Hippocampal formation (tissue), 2 donors: ENCODE results near the gene IFT122.
"Not testable (repeated sequence)": the region's sequence is repeated elsewhere in the genome, so short reads cannot be mapped to it uniquely, and the experiment has no call there.

Experiments used
- DNase-seq, 2 donors: peaks; one replicate each; lab custom pipeline; 2025; lab: John Stamatoyannopoulos, UW

The IFT122 gene

GRCh38 chr3:129540776-129541516 lies 100.9 kb downstream of the IFT122 start:
- DNase-seq = no peak

- DNase-seq = no peak
Observed at GRCh38 chr3:129542747-129543146, 102.7 kb downstream of the IFT122 start.

GRCh38 chr3:129543156-129543790 lies 103.2 kb downstream of the IFT122 start, which contains the start of gene H1-8:
Gene H1-8, plus strand, starts transcription at chr3:129543175. Its CDS starts 44 bp downstream, at chr3:129543219.
- DNase-seq = no peak

GRCh38 chr3:129543999-129544398 lies 104.0 kb downstream of the IFT122 start:
- DNase-seq = no peak

- DNase-seq = not testable (repeated sequence)
Observed at GRCh38 chr3:129545951-129546350, 105.9 kb downstream of the IFT122 start.

GRCh38 chr3:129547241-129547640 lies 107.2 kb downstream of the IFT122 start:
- DNase-seq = no peak

GRCh38 chr3:129548104-129548965 lies 108.3 kb downstream of the IFT122 start:
- no peak for DNase-seq

- no peak for DNase-seq
Observed at GRCh38 chr3:129549006-129549800, 109.2 kb downstream of the IFT122 start.

- DNase-seq = no peak
Observed at GRCh38 chr3:129549805-129550204, 109.8 kb downstream of the IFT122 start.

- no peak for DNase-seq
Observed at GRCh38 chr3:129552287-129553050, 112.4 kb downstream of the IFT122 start.

- no peak for DNase-seq
Observed at GRCh38 chr3:129553171-129553570, 113.1 kb downstream of the IFT122 start.

- DNase-seq = no peak
Observed at GRCh38 chr3:129553719-129554118, 113.7 kb downstream of the IFT122 start.

GRCh38 chr3:129554356-129555152 lies 114.5 kb downstream of the IFT122 start:
- no peak for DNase-seq

GRCh38 chr3:129555153-129555550 lies 115.1 kb downstream of the IFT122 start:
- no peak for DNase-seq

GRCh38 chr3:129555616-129556357 lies 115.8 kb downstream of the IFT122 start:
- DNase-seq = no peak

- no peak for DNase-seq
Observed at GRCh38 chr3:129556358-129556695, 116.3 kb downstream of the IFT122 start.

- no peak for DNase-seq
Observed at GRCh38 chr3:129556890-129557547, 117.0 kb downstream of the IFT122 start.

- no peak for DNase-seq
Observed at GRCh38 chr3:129557548-129557894, 117.5 kb downstream of the IFT122 start.
